Erythroblast (primary cell): ENCODE measurements around the gene PCSK7.

Experiments used
- GATA1 ChIP-seq: IDR thresholded peaks from 2 replicates; pipeline ENCODE4 v1.6.1; 2011; ENCODE audit warnings: low read depth, mild to moderate bottlenecking, control low read depth, low read length, moderate library complexity
- POLR2A ChIP-seq: IDR thresholded peaks from 2 replicates; pipeline ENCODE4 v1.6.1; 2011; ENCODE audit warnings: mild to moderate bottlenecking, low read length

DNA sequence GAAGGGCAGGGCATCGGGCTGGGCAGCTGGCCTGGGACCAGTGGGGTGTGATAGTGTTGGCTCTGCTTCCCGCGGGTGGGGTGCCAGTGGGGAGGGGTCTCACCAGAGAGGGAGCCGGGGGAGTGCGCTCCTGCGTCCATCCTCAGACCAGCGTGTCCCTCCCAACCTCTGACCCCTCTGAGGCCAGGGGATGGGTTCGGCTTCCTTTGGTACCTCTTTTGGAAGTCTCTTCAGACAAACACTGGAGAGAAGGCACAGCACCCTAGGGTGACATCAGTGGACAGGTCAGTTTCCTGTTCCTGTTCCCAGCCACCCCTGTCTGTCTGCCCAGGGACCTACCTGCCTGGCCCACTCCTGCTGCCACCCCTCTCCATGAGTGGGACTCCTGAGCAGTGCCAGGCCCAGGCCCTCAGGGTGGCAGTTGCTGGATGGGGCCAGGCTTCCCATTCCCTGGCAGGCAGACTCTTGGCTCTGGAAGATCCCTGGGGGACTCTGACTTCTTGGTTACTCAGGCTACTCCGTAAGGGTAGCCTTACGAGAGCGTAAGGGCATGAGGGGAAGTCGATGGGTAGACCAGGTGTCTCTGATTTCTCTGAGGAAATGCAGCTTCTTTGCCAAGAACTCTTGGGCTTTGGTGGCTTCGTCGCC lies 30.1 kb downstream of the PCSK7 start:
- TF ChIP-seq POLR2A (no peak), GATA1 (no peak)
